Astrocyte of the spinal cord (primary cell): ENCODE measurements around the gene PGLYRP2.

ENCODE experiments used
- DNase-seq: peaks from one replicate; pipeline ENCODE4 v3.0.0; 2011; ENCODE audit warnings: low read depth, low spot score
- H3K4me3 ChIP-seq: 2 replicates; pipeline ENCODE4 v1.5.1; 2011; ENCODE audit warnings: low read depth, mild to moderate bottlenecking, low read length, moderate library complexity
- in situ Hi-C: cut with HindIII; loops from 2 replicates; pipeline ENCODE4 v1.10.0; 2017; ENCODE audit warnings: low sequenced_read_pairs
- TF ChIP-seq, protein P1 (sequence below): IDR thresholded peaks from 2 replicates; pipeline ENCODE4 v1.5.1; 2012; ENCODE audit warnings: low read depth, mild to moderate bottlenecking, low read length, inconsistent platforms

PGLYRP2 gene

DNA sequence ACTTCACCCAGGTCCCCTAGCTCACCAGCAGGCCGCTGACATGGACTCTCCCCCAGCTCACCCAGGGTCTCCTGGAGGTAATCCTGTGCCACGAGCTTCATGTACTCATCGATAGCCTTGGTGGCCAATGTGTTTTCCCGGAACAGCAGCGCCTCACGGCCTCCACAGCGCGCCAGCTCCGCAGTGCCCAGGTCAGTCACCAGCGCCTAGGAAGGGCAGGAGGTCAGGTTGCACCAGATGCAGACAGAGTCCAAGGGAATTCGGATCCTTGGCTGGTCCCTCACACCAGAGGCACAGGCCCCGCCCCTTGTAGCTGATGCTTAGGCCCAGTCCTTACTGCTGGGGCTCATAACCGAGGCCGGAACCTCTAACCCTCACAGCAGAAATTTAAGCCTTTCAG is 22.9 kb downstream of the PGLYRP2 start:
- DNase-seq, result no peak
- no peak overlapping the region for H3K4me3 ChIP-seq
- TF ChIP-seq, protein P1, sequence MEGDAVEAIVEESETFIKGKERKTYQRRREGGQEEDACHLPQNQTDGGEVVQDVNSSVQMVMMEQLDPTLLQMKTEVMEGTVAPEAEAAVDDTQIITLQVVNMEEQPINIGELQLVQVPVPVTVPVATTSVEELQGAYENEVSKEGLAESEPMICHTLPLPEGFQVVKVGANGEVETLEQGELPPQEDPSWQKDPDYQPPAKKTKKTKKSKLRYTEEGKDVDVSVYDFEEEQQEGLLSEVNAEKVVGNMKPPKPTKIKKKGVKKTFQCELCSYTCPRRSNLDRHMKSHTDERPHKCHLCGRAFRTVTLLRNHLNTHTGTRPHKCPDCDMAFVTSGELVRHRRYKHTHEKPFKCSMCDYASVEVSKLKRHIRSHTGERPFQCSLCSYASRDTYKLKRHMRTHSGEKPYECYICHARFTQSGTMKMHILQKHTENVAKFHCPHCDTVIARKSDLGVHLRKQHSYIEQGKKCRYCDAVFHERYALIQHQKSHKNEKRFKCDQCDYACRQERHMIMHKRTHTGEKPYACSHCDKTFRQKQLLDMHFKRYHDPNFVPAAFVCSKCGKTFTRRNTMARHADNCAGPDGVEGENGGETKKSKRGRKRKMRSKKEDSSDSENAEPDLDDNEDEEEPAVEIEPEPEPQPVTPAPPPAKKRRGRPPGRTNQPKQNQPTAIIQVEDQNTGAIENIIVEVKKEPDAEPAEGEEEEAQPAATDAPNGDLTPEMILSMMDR, result no peak
- in situ Hi-C loops, result no loop called here

DNA sequence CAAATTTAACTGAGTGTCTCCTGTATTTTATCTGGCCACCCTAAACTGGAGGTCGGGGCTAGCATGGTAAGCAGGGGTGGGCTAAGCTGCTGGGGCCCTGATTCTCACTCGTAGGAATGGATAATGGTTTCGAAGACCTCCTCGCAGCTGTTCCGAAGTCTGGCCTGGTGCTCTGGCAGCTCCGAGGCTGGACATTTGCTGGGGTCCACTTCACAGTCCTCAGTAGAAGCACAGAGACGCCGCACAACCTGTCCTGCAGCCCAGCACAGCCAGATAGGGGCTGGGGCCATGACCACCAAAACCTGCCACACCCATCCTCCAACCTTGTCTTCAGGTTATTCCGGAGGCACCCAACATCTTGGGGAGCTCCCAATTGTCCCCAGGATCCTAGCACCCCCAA is 23.3 kb downstream of the PGLYRP2 start:
- in situ Hi-C loops, result no loop called here
- no peak for DNase-seq
- no peak overlapping the region for H3K4me3 ChIP-seq
- TF ChIP-seq, protein P1, result no peak

DNA sequence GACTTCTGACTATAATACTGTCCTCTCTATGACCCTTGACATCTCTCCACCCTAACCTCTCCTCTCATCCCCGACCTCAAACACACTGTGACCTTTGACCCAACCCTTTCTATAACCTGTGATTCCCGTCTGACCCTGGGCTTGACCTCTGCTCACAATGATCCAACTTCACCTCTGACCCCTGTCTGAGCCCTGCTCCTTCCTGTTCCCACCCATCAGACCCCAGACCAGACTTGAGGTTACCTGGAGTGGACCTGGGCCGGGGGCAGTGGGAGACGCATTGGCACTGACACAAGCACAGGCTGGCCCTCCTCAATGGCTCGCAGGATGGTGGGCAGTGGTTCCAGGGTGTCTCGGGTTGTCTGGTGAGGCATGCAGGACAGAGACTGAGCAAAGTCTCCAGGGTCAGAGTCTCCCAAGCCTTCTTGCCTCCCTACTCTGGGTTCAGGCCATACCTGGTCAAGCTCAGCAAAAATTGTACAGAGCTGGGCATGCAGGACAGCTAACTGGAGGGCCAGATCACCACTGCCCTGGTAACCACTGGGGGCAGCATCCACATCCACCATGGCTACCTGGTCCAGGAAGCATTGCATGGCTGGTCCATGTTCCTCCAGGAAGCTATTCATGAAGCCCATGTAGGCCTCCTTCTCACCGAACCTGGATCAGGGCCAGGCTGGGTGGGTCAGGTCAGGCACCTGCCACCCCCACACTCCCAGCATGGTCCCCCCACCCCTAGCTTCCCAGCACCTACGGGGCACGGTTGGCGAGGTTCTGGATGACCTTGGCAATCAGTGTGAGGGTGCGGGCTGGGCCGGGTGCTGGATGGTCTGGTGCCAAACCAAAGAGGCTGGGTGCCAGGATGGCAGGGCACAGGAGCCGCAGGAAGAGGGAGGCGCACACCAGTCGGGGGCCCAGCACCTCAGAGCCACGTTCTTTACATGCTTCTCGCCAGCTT is 25.1 kb downstream of the PGLYRP2 start:
- TF ChIP-seq, protein P1, result peak; percentile 41
- H3K4me3 ChIP-seq, result no peak overlapping the region
- in situ Hi-C loops, result no loop called here
- DNase-seq, result no peak

DNA sequence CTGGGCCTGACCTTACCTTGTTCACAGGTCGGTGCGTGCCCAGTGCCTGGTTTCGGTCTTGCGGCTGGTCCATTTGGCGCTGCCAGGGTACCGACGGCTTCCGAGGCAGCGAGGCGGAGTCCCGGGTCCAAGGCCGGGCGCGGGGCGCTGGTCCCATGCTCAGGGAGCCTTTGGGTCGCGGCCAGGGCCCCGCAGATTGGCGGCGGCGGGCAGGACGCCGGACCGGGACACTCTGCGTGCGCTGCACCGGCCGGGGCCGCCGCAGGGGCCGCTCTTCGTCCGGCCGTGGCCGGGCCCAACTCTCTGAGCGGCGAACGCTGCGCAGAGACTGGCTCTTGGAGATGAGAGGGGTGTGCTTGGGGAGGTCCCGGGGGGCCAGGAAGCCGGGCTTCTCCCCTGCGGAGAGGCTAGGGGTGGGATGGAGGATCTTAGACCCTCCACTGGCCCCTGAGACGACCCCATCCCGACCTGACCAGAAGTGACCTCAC is 26.2 kb downstream of the PGLYRP2 start:
- TF ChIP-seq, protein P1, result no peak
- H3K4me3 ChIP-seq, result peak overlapping the region; percentile 30
- no peak for DNase-seq
- in situ Hi-C loops, result no loop called here

DNA sequence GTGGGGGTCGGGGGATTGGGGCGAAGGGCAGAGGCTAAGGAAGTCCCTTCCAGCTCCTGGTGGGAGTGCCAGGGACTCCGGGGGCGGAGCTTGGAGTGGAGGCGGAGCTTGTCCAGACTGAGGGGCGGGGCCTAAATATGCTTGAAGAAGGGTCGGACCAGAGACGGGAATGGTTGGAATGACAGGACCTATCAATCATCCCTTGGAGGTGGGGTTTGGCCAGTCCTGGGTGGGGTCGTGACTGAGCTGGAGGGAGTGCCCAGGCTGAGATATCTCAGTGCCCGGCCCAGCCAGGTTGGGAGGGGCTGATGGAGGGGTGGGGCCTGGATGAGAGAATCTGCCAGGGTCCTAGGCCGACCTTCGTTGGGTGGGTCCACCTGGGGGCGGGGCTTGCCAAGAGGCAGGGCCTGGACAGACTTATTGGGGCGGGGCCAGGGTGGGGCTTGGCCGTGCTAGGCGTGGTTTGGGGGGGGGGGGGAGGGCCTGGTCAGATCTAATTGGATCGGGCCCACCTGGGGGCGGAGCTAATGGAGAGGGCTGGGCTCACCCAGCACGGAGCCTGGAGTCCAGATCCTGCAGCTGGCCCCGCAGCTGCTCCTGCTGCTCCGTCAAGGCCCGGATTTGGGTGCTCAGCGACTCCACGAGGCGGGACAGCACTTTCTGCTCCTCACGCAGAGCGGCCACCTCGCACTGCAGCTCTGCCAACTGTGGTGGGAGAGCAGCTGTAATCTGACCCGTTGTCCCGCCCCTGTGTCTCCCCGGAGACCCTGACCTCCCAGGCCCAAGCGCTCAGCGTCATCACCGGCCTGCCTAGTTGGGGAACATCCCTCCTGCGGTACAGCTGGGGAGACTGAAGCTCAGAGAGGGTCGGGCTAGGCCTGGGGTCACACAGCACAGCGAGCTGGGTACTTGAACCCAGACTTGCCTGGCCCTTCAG is 26.9 kb downstream of the PGLYRP2 start:
- TF ChIP-seq, protein P1, result no peak
- DNase-seq, result peak; percentile 82
- peak overlapping the region; percentile 30 for H3K4me3 ChIP-seq
- in situ Hi-C loops, result no loop called here

DNA sequence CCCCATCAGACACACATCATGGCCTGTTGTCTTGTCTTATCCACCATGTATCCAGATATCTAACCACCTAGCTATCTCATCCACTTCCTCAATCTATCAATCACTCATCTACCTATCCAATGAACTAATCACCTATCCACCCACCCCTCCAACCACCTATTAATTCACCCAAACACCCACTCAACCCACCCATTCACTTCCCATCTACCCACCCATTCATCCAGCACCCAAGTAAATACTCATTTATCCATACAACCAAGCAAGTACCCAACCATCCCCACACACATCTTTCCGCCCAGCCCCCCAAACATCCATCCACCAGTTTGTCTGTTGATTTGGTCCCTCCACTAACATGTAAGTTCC is 28.8 kb downstream of the PGLYRP2 start:
- DNase-seq, result no peak
- TF ChIP-seq, protein P1, result no peak
- in situ Hi-C loops, result no loop called here
- H3K4me3 ChIP-seq, result no peak overlapping the region
